ENCODE results near the gene TMEM192.
"Not testable (repeated sequence)": the region's sequence is repeated elsewhere in the genome, so short reads cannot be mapped to it uniquely, and the experiment has no call there.

Gene TMEM192

GRCh38 chr4:165088366-165088765 is 24.3 kb downstream of the TMEM192 start:
- no peak for DNase-seq

GRCh38 chr4:165085946-165086345 is 26.7 kb downstream of the TMEM192 start:
- DNase-seq = no peak

GRCh38 chr4:165084787-165085186 is 27.9 kb downstream of the TMEM192 start:
- DNase-seq = not testable (repeated sequence)

- no peak for DNase-seq
These were observed 33.2 kb downstream of the TMEM192 start for GRCh38 chr4:165079476-165079875.

- DNase-seq = no peak
These were observed 35.6 kb downstream of the TMEM192 start for GRCh38 chr4:165077034-165077578.

GRCh38 chr4:165073346-165073745 is 39.3 kb downstream of the TMEM192 start:
- DNase-seq = not testable (repeated sequence)

GRCh38 chr4:165070560-165070959 is 42.1 kb downstream of the TMEM192 start:
- no peak for DNase-seq

GRCh38 chr4:165060938-165061337 is 51.7 kb downstream of the TMEM192 start:
- DNase-seq = no peak

- no peak for DNase-seq
These were observed 53.3 kb downstream of the TMEM192 start for GRCh38 chr4:165059386-165059785.

GRCh38 chr4:165058666-165059065 is 54.0 kb downstream of the TMEM192 start:
- DNase-seq = no peak

GRCh38 chr4:165055601-165056000 is 57.1 kb downstream of the TMEM192 start:
- no peak for DNase-seq

- no peak for DNase-seq
These were observed 59.0 kb downstream of the TMEM192 start, which contains the start of gene TRIM75 for GRCh38 chr4:165053645-165054044. TSS of gene TRIM75 (plus strand) at chr4:165053866. CDS start at chr4:165059148, 5,282 bp downstream.

- no peak for DNase-seq
These were observed 60.0 kb downstream of the TMEM192 start for GRCh38 chr4:165052627-165053026.

- no peak for DNase-seq
These were observed 64.5 kb downstream of the TMEM192 start for GRCh38 chr4:165048170-165048569.

- DNase-seq = no peak
These were observed 81.0 kb downstream of the TMEM192 start, which contains the start of gene TRIM60 for GRCh38 chr4:165031436-165032211. TSS of gene TRIM60 (plus strand) at chr4:165031999. CDS start at chr4:165040073, 8,074 bp downstream.

- no peak for DNase-seq
These were observed 84.8 kb downstream of the TMEM192 start for GRCh38 chr4:165027762-165028402.

GRCh38 chr4:165025782-165026181 is 86.9 kb downstream of the TMEM192 start:
- not testable (repeated sequence) for DNase-seq
